Uterus (tissue), 4 donors: ENCODE results near the gene DOC2A. TPM values are rescaled to one million over a fixed set of nuclear protein-coding genes. Genes with fewer than 3 reads are reported as not detected.

ENCODE experiments used
- DNase-seq, 2 donors: peaks; one replicate each; pipeline ENCODE4 v3.0.0-alpha.2; 2019 to 2020
- H3K27ac ChIP-seq, 2 donors: fragments of 200-600 bp; sonication (generic); 1 replicate in 1 of 2; 2 replicates in 1 of 2; pipeline ENCODE4 v1.5.1; 2016 to 2018
- H3K27me3 ChIP-seq, 2 donors: fragments of 200-600 bp; sonication (generic); one replicate each; pipeline ENCODE4 v1.5.1; 2018 to 2019; ENCODE audit warnings: control low read depth in 1 of 2
- H3K36me3 ChIP-seq, 2 donors: fragments of 200-600 bp; sonication (generic); one replicate each; pipeline ENCODE4 v1.5.1; 2019; ENCODE audit warnings: control low read depth in 1 of 2
- H3K4me1 ChIP-seq, 2 donors: fragments of 200-600 bp; sonication (generic); one replicate each; pipeline ENCODE4 v1.5.1; 2018 to 2019; ENCODE audit warnings: control low read depth in 1 of 2
- H3K4me3 ChIP-seq, 2 donors: fragments of 200-600 bp; sonication (generic); 1 replicate in 1 of 2; 2 replicates in 1 of 2; pipeline ENCODE4 v1.5.1; 2018 to 2019; ENCODE audit warnings: mild to moderate bottlenecking in 1 of 2
- H3K9me3 ChIP-seq, 2 donors: fragments of 200-600 bp; sonication (generic); one replicate each; pipeline ENCODE4 v1.5.1; 2019; ENCODE audit warnings: control low read depth in 1 of 2
- CTCF ChIP-seq, 4 experiments: fragments of 200-600 bp in 2 of 4; fragments of 450-650 bp in 2 of 4; sonication (generic) in 2 of 4; IDR thresholded peaks; one replicate each; pipeline ENCODE4 v1.5.1; 2016 to 2019; ENCODE audit warnings: antibody characterized with exemption in 4 of 4, mild to moderate bottlenecking in 2 of 4, moderate library complexity in 1 of 4
- POLR2A ChIP-seq, 2 donors: fragments of 450-650 bp; IDR thresholded peaks; one replicate each; pipeline ENCODE4 v1.6.1; 2016; ENCODE audit warnings: antibody characterized with exemption in 2 of 2, mild to moderate bottlenecking in 1 of 2, moderate library complexity in 1 of 2
- intact Hi-C: fragments of 100-400 bp; cut with DNase I; formaldehyde crosslinking; loops from one replicate; pipeline ENCODE4 v1.15.1; 2023; ENCODE audit warnings: low total_unique reads
- total RNA-seq, 4 donors: library from RNA; depleted of rRNA in 3 of 4; stranded (reverse); fragments of >200 nt in 3 of 4; gene quantifications; one replicate each; pipeline versions ENCODE4 v1.1.0 to v1.2.4, GENCODE V29; 2014 to 2023
- donor health status: DM: yes; HTN: yes; CAD: no.

DOC2A gene
- total RNA-seq, 4 donors from 2014 or later: 1.0 to 2.6 (median 1.8) TPM; not detected in 1

GRCh38 chr16:29995911-29996765 lies 14.7 kb downstream of the DOC2A start, which contains the start of gene INO80E:
TSS of gene INO80E (plus strand) at chr16:29996241. CDS start at chr16:29996311, 70 bp downstream.
- Histone ChIP-seq H3K27ac (peak within 1 kb of the TSS; percentile 96 to 98), H3K4me3 (peak within 1 kb of the TSS; percentile 93 to 96), H3K4me1 (peaks cover 0 to 8% of the 10 kb centered on the region in 2 donors), H3K36me3 (no peaks in the 10 kb centered on the region), H3K27me3 (no peaks in the 10 kb centered on the region), H3K9me3 (no peaks in the 10 kb centered on the region)
- DNase-seq: peak; percentile 97 to 99
- TF ChIP-seq POLR2A (IDR thresholded peaks at IDR 0.05) (peak in 1 of 2 donors; percentile 60), CTCF (IDR thresholded peaks at IDR 0.05) (peak in 1 of 4 experiments; percentile 5)
- intact Hi-C loops: no loop called here

DNA sequence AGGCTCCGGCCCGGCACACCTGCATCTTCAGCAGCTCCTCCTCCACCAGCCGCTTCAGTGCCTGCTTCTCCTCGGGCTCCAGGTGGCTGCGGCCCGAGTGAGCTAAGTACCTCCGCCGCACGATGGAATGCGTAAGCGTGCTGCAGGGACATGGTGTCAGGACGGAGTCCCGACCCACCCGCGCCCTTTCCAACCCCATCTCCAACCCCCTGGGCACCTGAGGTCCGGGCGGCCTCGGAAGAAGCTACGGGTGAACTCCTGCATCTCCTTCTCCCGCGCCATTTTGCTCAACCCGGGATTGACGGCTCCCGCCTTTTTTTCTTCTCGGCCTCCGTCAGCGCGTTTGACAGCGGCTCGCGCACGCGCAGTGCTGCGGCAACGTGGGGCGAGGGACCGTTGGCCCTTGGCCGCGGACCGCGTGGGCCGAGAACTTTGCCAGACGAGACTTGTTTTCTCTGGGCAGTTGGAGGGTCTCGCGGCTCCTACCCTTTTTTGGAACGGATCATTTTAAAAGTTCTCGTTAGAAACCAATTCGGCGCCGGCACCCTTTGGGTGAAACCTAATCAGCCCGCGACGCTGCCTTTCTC lies 15.4 kb downstream of the DOC2A start, which contains the start of gene HIRIP3:
HIRIP3 (minus strand) TSS at position 294 of the 587 bp plus-strand sequence; CDS start at position 282, 12 bp downstream.
- intact Hi-C loops: no loop called here
- Histone ChIP-seq H3K27me3 (no peaks in the 10 kb centered on the region), H3K27ac (peak within 1 kb of the TSS; percentile 96 to 98), H3K4me3 (peak within 1 kb of the TSS; percentile 93 to 96), H3K4me1 (peaks cover 0 to 8% of the 10 kb centered on the region in 2 donors), H3K36me3 (no peaks in the 10 kb centered on the region), H3K9me3 (no peaks in the 10 kb centered on the region)
- TF ChIP-seq POLR2A (IDR thresholded peaks at IDR 0.05) (no peak), CTCF (IDR thresholded peaks at IDR 0.05) (peak in 1 of 4 experiments; percentile 5)
- DNase-seq: peak; percentile 86 to 89

DNA sequence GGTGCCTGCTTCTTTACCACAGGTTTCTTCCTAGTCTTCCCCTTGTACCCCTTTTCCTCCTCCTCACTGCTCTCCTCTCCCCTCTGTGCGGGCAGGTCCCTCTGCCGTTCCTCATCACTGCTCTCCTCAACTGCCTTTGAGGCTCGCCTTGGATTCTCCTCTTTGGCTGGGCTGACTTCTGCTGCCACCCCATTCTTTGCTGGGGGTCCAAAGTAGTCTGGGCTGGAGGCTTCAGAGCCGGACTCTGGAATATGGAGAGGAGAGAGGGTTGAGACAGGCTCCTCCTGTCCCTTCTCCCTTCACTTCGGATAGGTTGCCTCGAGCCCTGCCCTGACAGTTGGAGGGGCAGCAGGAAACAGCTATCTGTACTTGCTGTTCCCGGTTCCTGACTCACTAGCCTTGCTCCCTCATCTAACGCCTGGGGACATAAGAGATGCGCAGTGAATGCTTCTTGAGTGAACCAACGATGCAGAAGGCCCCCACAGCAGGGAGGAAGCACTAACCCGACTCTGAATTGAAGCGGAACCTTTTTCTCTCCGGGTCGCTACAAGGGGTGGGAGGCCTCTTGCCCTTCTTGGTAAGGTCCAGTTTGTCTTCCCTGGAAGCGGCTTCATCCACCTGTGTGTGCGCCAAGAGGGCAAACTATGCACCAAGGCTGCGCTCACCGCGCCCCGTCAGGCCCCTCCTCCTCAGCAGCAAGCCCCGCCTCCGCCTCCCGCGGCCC lies 16.1 kb downstream of the DOC2A start:
- H3K4me1 ChIP-seq: peaks cover 0 to 8% of the 10 kb centered on the region in 2 donors
- H3K36me3 ChIP-seq: no peaks in the 10 kb centered on the region
- peak overlapping the region; percentile 93 to 96 for H3K4me3 ChIP-seq
- no peaks in the 10 kb centered on the region for H3K27me3 ChIP-seq
- intact Hi-C loops: no loop called here
- no peaks in the 10 kb centered on the region for H3K9me3 ChIP-seq
- peak; percentile 54 to 60 for DNase-seq
- TF ChIP-seq POLR2A (IDR thresholded peaks at IDR 0.05): no peak
- no peak for TF ChIP-seq CTCF (IDR thresholded peaks at IDR 0.05)
- H3K27ac ChIP-seq: peak overlapping the region; percentile 96 to 98

GRCh38 chr16:29993903-29994599 lies 16.8 kb downstream of the DOC2A start:
- Histone ChIP-seq H3K36me3 (no peaks in the 10 kb centered on the region), H3K4me3 (no peak overlapping the region), H3K27me3 (no peaks in the 10 kb centered on the region), H3K4me1 (peaks cover 0 to 8% of the 10 kb centered on the region in 2 donors), H3K9me3 (no peaks in the 10 kb centered on the region), H3K27ac (peak overlapping the region; percentile 96 to 98)
- TF ChIP-seq POLR2A (IDR thresholded peaks at IDR 0.05) (no peak), CTCF (IDR thresholded peaks at IDR 0.05) (no peak)
- DNase-seq: no peak
- intact Hi-C loops: no loop called here
